ENCODE measurements around the gene RYR2.

Gene RYR2

DNA sequence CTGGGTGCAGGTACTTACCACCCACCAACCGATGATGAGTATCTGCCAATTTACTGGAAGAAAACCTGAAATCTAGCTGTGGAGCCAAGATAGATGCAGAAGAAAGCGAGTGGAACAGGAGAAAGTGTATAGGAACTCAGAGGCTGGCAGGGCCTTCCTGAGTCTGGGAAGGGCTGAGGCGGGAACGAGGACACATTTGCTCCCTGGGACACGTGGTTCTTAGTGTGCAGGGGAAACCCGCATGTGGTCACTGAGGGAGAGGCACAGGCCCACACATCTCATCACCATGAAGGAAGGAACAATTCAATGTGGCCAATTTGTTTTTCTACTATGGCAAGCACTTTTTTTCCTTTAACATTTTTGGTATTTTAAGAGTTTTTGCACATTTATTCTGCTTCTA lies 8.2 kb downstream of the RYR2 start:
- no peak overlapping the region for H2AFZ ChIP-seq (ENCODE audit: low read length)
- H3K9me2 ChIP-seq (ENCODE audit: low read depth, low read length) = no peaks in the 10 kb centered on the region
- no peak for TF ChIP-seq EZH2 (IDR thresholded peaks at IDR 0.05; ENCODE audit: borderline replicate concordance, low read length)
- TF ChIP-seq, protein P1, sequence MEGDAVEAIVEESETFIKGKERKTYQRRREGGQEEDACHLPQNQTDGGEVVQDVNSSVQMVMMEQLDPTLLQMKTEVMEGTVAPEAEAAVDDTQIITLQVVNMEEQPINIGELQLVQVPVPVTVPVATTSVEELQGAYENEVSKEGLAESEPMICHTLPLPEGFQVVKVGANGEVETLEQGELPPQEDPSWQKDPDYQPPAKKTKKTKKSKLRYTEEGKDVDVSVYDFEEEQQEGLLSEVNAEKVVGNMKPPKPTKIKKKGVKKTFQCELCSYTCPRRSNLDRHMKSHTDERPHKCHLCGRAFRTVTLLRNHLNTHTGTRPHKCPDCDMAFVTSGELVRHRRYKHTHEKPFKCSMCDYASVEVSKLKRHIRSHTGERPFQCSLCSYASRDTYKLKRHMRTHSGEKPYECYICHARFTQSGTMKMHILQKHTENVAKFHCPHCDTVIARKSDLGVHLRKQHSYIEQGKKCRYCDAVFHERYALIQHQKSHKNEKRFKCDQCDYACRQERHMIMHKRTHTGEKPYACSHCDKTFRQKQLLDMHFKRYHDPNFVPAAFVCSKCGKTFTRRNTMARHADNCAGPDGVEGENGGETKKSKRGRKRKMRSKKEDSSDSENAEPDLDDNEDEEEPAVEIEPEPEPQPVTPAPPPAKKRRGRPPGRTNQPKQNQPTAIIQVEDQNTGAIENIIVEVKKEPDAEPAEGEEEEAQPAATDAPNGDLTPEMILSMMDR (IDR thresholded peaks at IDR 0.05; ENCODE audit: low read length) = no peak
- H3K4me1 ChIP-seq (ENCODE audit: insufficient read depth, low read length, severe bottlenecking) = no peaks in the 10 kb centered on the region
- H3K27ac ChIP-seq (ENCODE audit: low read depth, low read length, poor library complexity, severe bottlenecking) = no peak overlapping the region
- H3K4me2 ChIP-seq (ENCODE audit: low read length) = no peak overlapping the region
- no peaks in the 10 kb centered on the region for H3F3A ChIP-seq (ENCODE audit: insufficient read depth, low read length)
- no peaks in the 10 kb centered on the region for H3K79me2 ChIP-seq (ENCODE audit: insufficient read depth, low read length)
- H3K9ac ChIP-seq (ENCODE audit: low read length) = no peak overlapping the region
- no peaks in the 10 kb centered on the region for H3K9me3 ChIP-seq (ENCODE audit: low read length)
- 0 out of 2 replicates have a peak, but pooled peaks cover 3% of the 10 kb centered on the region for H3K27me3 ChIP-seq (ENCODE audit: insufficient read depth, low read length)
- H3K36me3 ChIP-seq (ENCODE audit: insufficient read depth, low read length) = no peaks in the 10 kb centered on the region
- no peak overlapping the region for H3K4me3 ChIP-seq (ENCODE audit: low read depth, low read length, poor library complexity, severe bottlenecking)
- H4K20me1 ChIP-seq (ENCODE audit: insufficient read depth, low read length) = no peaks in the 10 kb centered on the region

DNA sequence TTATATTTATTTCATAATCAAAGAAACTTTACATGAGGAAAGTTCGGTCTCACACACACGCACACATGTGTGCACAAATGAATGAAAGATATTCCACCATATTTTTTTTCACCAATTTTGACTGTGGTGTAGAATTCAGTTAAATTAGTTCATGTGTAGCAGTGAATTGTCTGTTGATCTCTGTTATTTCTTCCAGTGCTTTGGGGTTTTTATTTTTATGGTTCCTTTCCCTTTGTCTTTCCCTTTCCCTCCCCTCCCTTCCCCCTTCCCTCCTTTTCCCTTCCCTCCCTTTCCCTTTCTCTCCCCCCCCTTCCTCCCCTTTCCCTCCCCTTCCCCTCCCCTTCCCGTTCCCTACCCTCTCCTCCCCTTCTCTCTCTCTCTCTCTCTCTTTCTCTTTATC lies 8.9 kb downstream of the RYR2 start:
- H3F3A ChIP-seq (ENCODE audit: insufficient read depth, low read length) = no peaks in the 10 kb centered on the region
- H3K36me3 ChIP-seq (ENCODE audit: insufficient read depth, low read length) = no peaks in the 10 kb centered on the region
- H3K9me3 ChIP-seq (ENCODE audit: low read length) = no peaks in the 10 kb centered on the region
- H3K4me2 ChIP-seq (ENCODE audit: low read length) = no peak overlapping the region
- no peak overlapping the region for H2AFZ ChIP-seq (ENCODE audit: low read length)
- no peaks in the 10 kb centered on the region for H3K9me2 ChIP-seq (ENCODE audit: low read depth, low read length)
- H4K20me1 ChIP-seq (ENCODE audit: insufficient read depth, low read length) = no peaks in the 10 kb centered on the region
- no peaks in the 10 kb centered on the region for H3K4me1 ChIP-seq (ENCODE audit: insufficient read depth, low read length, severe bottlenecking)
- H3K4me3 ChIP-seq (ENCODE audit: low read depth, low read length, poor library complexity, severe bottlenecking) = no peak overlapping the region
- no peak overlapping the region for H3K27ac ChIP-seq (ENCODE audit: low read depth, low read length, poor library complexity, severe bottlenecking)
- H3K27me3 ChIP-seq (ENCODE audit: insufficient read depth, low read length) = 0 out of 2 replicates have a peak, but pooled peaks cover 3% of the 10 kb centered on the region
- H3K79me2 ChIP-seq (ENCODE audit: insufficient read depth, low read length) = no peaks in the 10 kb centered on the region
- TF ChIP-seq, protein P1 (IDR thresholded peaks at IDR 0.05; ENCODE audit: low read length) = no peak
- no peak for TF ChIP-seq EZH2 (IDR thresholded peaks at IDR 0.05; ENCODE audit: borderline replicate concordance, low read length)
- H3K9ac ChIP-seq (ENCODE audit: low read length) = no peak overlapping the region

DNA sequence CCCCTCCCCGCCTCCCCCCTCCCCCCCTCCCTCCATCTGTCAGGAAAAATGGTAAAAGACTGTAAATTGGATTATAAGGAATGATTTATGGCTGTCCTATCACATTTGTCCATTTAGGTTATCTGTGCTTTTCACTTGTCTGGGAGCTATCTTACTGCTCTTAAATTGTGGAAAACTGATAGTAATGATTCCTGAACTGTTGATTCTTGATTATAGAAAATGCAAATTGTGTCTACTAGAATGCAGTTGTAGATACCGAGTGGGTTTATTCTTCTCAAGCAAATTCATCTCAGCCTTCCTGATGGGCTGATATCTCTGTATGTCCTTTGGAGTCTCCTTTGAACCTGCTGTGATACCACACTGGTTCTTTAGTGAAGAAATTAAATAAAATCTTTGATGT lies 12.3 kb downstream of the RYR2 start:
- Histone ChIP-seq H3K9ac (ENCODE audit: low read length) (no peak overlapping the region), H3K4me1 (ENCODE audit: insufficient read depth, low read length, severe bottlenecking) (no peaks in the 10 kb centered on the region), H4K20me1 (ENCODE audit: insufficient read depth, low read length) (no peaks in the 10 kb centered on the region), H3K9me3 (ENCODE audit: low read length) (no peaks in the 10 kb centered on the region), H3K27ac (ENCODE audit: low read depth, low read length, poor library complexity, severe bottlenecking) (no peak overlapping the region), H3K9me2 (ENCODE audit: low read depth, low read length) (no peaks in the 10 kb centered on the region), H3K36me3 (ENCODE audit: insufficient read depth, low read length) (no peaks in the 10 kb centered on the region), H2AFZ (ENCODE audit: low read length) (no peak overlapping the region), H3K4me2 (ENCODE audit: low read length) (no peak overlapping the region), H3F3A (ENCODE audit: insufficient read depth, low read length) (no peaks in the 10 kb centered on the region), H3K27me3 (ENCODE audit: insufficient read depth, low read length) (0 out of 2 replicates have a peak, but pooled peaks cover 3% of the 10 kb centered on the region), H3K79me2 (ENCODE audit: insufficient read depth, low read length) (no peaks in the 10 kb centered on the region), H3K4me3 (ENCODE audit: low read depth, low read length, poor library complexity, severe bottlenecking) (no peak overlapping the region)
- no peak for TF ChIP-seq EZH2 (IDR thresholded peaks at IDR 0.05; ENCODE audit: borderline replicate concordance, low read length)
- TF ChIP-seq, protein P1 (IDR thresholded peaks at IDR 0.05; ENCODE audit: low read length) = no peak
